IMR-90 (cell line): Measurements from ENCODE around the gene MFGE8. TPM values are rescaled to one million over a fixed set of nuclear protein-coding genes. Genes with fewer than 3 reads are reported as not detected.

Experiments
- ATAC-seq: fragments of 200-7000 bp; cut with Tn5 transposase; 2 replicates; pipeline ENCODE4 v1.9.1; 2020; ENCODE audit warnings: low read depth, mild to moderate bottlenecking, moderate library complexity
- BruUV-seq: library from RNA; stranded (reverse); fragments of 400-500 nt; replicated peaks from 2 replicates; lab custom pipeline; 2021; lab: Mats Ljungman, UMichigan
- CTCF ChIA-PET: fragments of 300-600 bp; formaldehyde crosslinking; extraction: SDS; loops from one replicate; lab custom pipeline; 2021; ENCODE audit warnings: antibody characterized with exemption; lab: Yijun Ruan, JAX
- POLR2A ChIA-PET: fragments of 300-600 bp; sonication (Branson Sonifier 250); formaldehyde crosslinking; loops from one replicate; lab custom pipeline; 2022; ENCODE audit warnings: antibody characterized with exemption; ENCODE audit not compliant: unreplicated experiment; lab: Charles Lee
- DNase-seq: peaks from one replicate; pipeline ENCODE4 v3.0.0; 2013
- H2AFZ ChIP-seq: replicated peaks from 2 replicates; pipeline ENCODE3; 2013; ENCODE audit warnings: low read length, mild to moderate bottlenecking; ENCODE audit not compliant: poor library complexity
- H2AK5ac ChIP-seq: 2 replicates; pipeline ENCODE4 v1.6.1; 2013; ENCODE audit warnings: low read depth, low read length, inconsistent platforms
- H2AK9ac ChIP-seq: replicated peaks from 2 replicates; pipeline ENCODE3; 2013; ENCODE audit warnings: mild to moderate bottlenecking, low read depth, low read length, moderate library complexity; ENCODE audit not compliant: poor library complexity
- H2BK120ac ChIP-seq: 2 replicates; pipeline ENCODE4 v1.6.1; 2013; ENCODE audit warnings: low read depth, low read length, inconsistent platforms
- H2BK15ac ChIP-seq: 3 replicates; pipeline ENCODE4 v1.6.1; 2013; ENCODE audit warnings: low read depth, low read length, inconsistent platforms
- H2BK20ac ChIP-seq: 2 replicates; pipeline ENCODE4 v1.6.1; 2013; ENCODE audit warnings: low read depth, mild to moderate bottlenecking, inconsistent platforms, low read length, moderate library complexity
- H2BK5ac ChIP-seq: 2 replicates; pipeline ENCODE4 v1.6.1; 2013; ENCODE audit warnings: mild to moderate bottlenecking, low read depth, low read length, inconsistent platforms; ENCODE audit not compliant: poor library complexity, severe bottlenecking
- H3K14ac ChIP-seq: replicated peaks from 2 replicates; pipeline ENCODE4 v1.6.1; 2013; ENCODE audit warnings: low read depth, low read length, inconsistent platforms
- H3K18ac ChIP-seq: 2 replicates; pipeline ENCODE4 v1.6.1; 2013; ENCODE audit warnings: low read depth, low read length, control low read depth
- H3K23ac ChIP-seq: 2 replicates; pipeline ENCODE4 v1.6.1; 2013; ENCODE audit warnings: low read depth, low read length, inconsistent platforms
- H3K27ac ChIP-seq: 2 replicates; pipeline ENCODE4 v1.5.1; 2013; ENCODE audit warnings: mild to moderate bottlenecking, control low read depth, low read length; ENCODE audit not compliant: insufficient read depth
- H3K27me3 ChIP-seq: 2 replicates; pipeline ENCODE4 v1.6.1; 2013; ENCODE audit warnings: low read length; ENCODE audit not compliant: control insufficient read depth, insufficient read depth
- H3K36me3 ChIP-seq: 2 replicates; pipeline ENCODE4 v1.6.1; 2013; ENCODE audit warnings: low read length, mixed read lengths; ENCODE audit not compliant: control insufficient read depth, insufficient read depth
- H3K4ac ChIP-seq: 2 replicates; pipeline ENCODE4 v1.6.1; 2013; ENCODE audit warnings: low read depth, low read length, inconsistent platforms
- H3K4me1 ChIP-seq: 2 replicates; pipeline ENCODE4 v1.6.1; 2013; ENCODE audit warnings: low read length, mixed read lengths; ENCODE audit not compliant: control insufficient read depth, insufficient read depth
- H3K4me2 ChIP-seq: 2 replicates; pipeline ENCODE4 v1.6.1; 2013; ENCODE audit warnings: low read depth, mild to moderate bottlenecking, control low read depth, low read length, moderate library complexity
- H3K4me3 ChIP-seq: 2 replicates; pipeline ENCODE4 v1.5.1; 2013; ENCODE audit warnings: low read depth, mild to moderate bottlenecking, control low read depth, low read length, moderate library complexity; ENCODE audit not compliant: insufficient read depth
- H3K56ac ChIP-seq: 2 replicates; pipeline ENCODE4 v1.6.1; 2013; ENCODE audit warnings: low read length, inconsistent platforms; ENCODE audit not compliant: insufficient read depth; ENCODE audit errors: extremely low read depth
- H3K79me1 ChIP-seq, 2 experiments: 2 replicates each; pipeline ENCODE4 v1.6.1; 2013; ENCODE audit warnings: low read length in 2 of 2, inconsistent platforms in 1 of 2, low read depth in 1 of 2
- H3K9ac ChIP-seq: 2 replicates; pipeline ENCODE4 v1.6.1; 2013; ENCODE audit warnings: low read depth, low read length, control low read depth
- H3K9me1 ChIP-seq: 2 replicates; pipeline ENCODE4 v1.6.1; 2013; ENCODE audit warnings: low read length, inconsistent platforms; ENCODE audit not compliant: insufficient read depth
- H3K9me3 ChIP-seq: 2 replicates; pipeline ENCODE4 v1.6.1; 2013; ENCODE audit warnings: low read length; ENCODE audit not compliant: control insufficient read depth, insufficient read depth
- H4K20me1 ChIP-seq: 2 replicates; pipeline ENCODE4 v1.6.1; 2013; ENCODE audit warnings: low read length, inconsistent platforms; ENCODE audit not compliant: insufficient read depth
- H4K5ac ChIP-seq: 2 replicates; pipeline ENCODE4 v1.6.1; 2013; ENCODE audit warnings: mild to moderate bottlenecking, low read depth, low read length, control low read depth
- H4K8ac ChIP-seq, 2 experiments: 2 replicates each; pipeline ENCODE4 v1.6.1; 2013; ENCODE audit warnings: low read depth in 2 of 2, low read length in 2 of 2, control low read depth in 1 of 2, inconsistent platforms in 1 of 2
- H4K91ac ChIP-seq: 2 replicates; pipeline ENCODE4 v1.6.1; 2013; ENCODE audit warnings: low read depth, low read length, inconsistent platforms; ENCODE audit not compliant: insufficient read depth
- CTCF ChIP-seq: conservative IDR thresholded peaks from 2 replicates; pipeline ENCODE4 v1.5.1; 2012; ENCODE audit warnings: mild to moderate bottlenecking, low read depth, low read length, improper control_type of control experiment
- RAD21 ChIP-seq: IDR thresholded peaks from 2 replicates; pipeline ENCODE4 v1.6.1; 2012; ENCODE audit warnings: low read length, improper control_type of control experiment
- RFX5 ChIP-seq: IDR thresholded peaks from 2 replicates; pipeline ENCODE4 v1.8.0; 2012; ENCODE audit warnings: low read depth, mild to moderate bottlenecking, low read length, moderate library complexity
- SMC3 ChIP-seq: fragments of 150-350 bp; IDR thresholded peaks from 2 replicates; pipeline ENCODE4 v1.6.1; 2016; ENCODE audit warnings: low read depth, mild to moderate bottlenecking, antibody characterized with exemption, low read length, moderate library complexity
- WGBS, 2 experiments: methylation state at CpG; one replicate each; pipeline versions ENCODE4 v1.1.5 to v1.1.7; 2013; ENCODE audit warnings: missing lambda C conversion rate in 2 of 2; ENCODE audit not compliant: insufficient read length in 1 of 2; ENCODE audit errors: extremely low coverage in 2 of 2; 5-methylcytosine and 5-hydroxymethylcytosine counted together
- dilution Hi-C: fragments of 300-500 bp; cut with HindIII; formaldehyde crosslinking; loops from one replicate; pipeline ENCODE4 v1.14.3; 2018; ENCODE audit warnings: low sequenced_read_pairs; ENCODE audit not compliant: unreplicated experiment
- in situ Hi-C: fragments of 300-500 bp; cut with MboI; formaldehyde crosslinking; loops from 3 replicates; pipeline ENCODE4 v1.14.3; 2019; ENCODE audit warnings: low sequenced_read_pairs, inconsistent platforms, mixed read lengths
- intact Hi-C: fragments of 100-400 bp; cut with micrococcal nuclease; formaldehyde crosslinking; loops from 2 replicates; pipeline ENCODE4 v1.10.0; 2022
- polyA plus RNA-seq, 3 experiments: library from polyadenylated mRNA; depleted of rRNA; stranded (reverse); fragments of >200 nt; gene quantifications; 2 replicates each; pipeline ENCODE4 v1.2.3, GENCODE V29; 2012; ENCODE audit warnings: low replicate concordance in 1 of 3
- total RNA-seq: library from RNA; depleted of rRNA; stranded (reverse); fragments of >200 nt; gene quantifications from 2 replicates; pipeline ENCODE4 v1.2.3, GENCODE V29; 2012

The MFGE8 gene
- total and polyA plus RNA-seq, 2 of the 4 experiments (the other 2 are of a cell fraction), result 232 to 1,912 TPM

- H3K18ac ChIP-seq, result no peak overlapping the region
- H2AFZ ChIP-seq, result peak overlapping the region; percentile 39
- no peaks in the 10 kb centered on the region for H3K9me3 ChIP-seq
- no peak overlapping the region for H3K27ac ChIP-seq
- no peak overlapping the region for H4K5ac ChIP-seq
- no peak overlapping the region for H3K56ac ChIP-seq
- intact Hi-C loops (no loop called here), in situ Hi-C loops (no loop called here), dilution Hi-C loops (no loop called here)
- H3K27me3 ChIP-seq, result no peaks in the 10 kb centered on the region
- H2BK5ac ChIP-seq, result no peak overlapping the region
- peaks cover 21% of the 10 kb centered on the region for H3K36me3 ChIP-seq
- peak; percentile 35 for DNase-seq
- BruUV-seq, result no TSS peak
- H3K14ac ChIP-seq, result no peak overlapping the region
- TF ChIP-seq RAD21, result peak; percentile 76
- peak; percentile 73 for TF ChIP-seq CTCF
- peak; percentile 60 for TF ChIP-seq SMC3
- TF ChIP-seq RFX5, result no peak
- no peak overlapping the region for H4K8ac ChIP-seq
- ChIA-PET CTCF (interaction anchor here (0.6 to 2.1 kb wide), 5 partner anchors 14 to 164 kb away, joined by 3 to 10 read pairs (median 3); no protein-coding TSS in a partner anchor), POLR2A (no interaction called here)
- H3K4me2 ChIP-seq, result no peak overlapping the region
- no peak overlapping the region for H3K23ac ChIP-seq
- no peak overlapping the region for H4K91ac ChIP-seq
- H2AK9ac ChIP-seq, result no peak overlapping the region
- whole genome bisulfite sequencing, 2 experiments, result 76% methylated on average over 11 of the region's 18 CpGs; no CpG with 5 or more reads in 1 of the 2 experiments
- peaks cover 4% of the 10 kb centered on the region for H3K4me1 ChIP-seq
- H2AK5ac ChIP-seq, result no peak overlapping the region
- peak; percentile 76 for ATAC-seq
- no peak overlapping the region for H2BK15ac ChIP-seq
- H3K79me1 ChIP-seq, result no peaks in the 10 kb centered on the region; a peak in 1 of 4 replicates
- no peak overlapping the region for H2BK20ac ChIP-seq
- no peak overlapping the region for H3K4me3 ChIP-seq
- H3K4ac ChIP-seq, result no peak overlapping the region
- no peak overlapping the region for H2BK120ac ChIP-seq
- H3K9me1 ChIP-seq, result peaks cover 7% of the 10 kb centered on the region; the same call in 1 of the 2 replicates
- no peak overlapping the region for H3K9ac ChIP-seq
- no peaks in the 10 kb centered on the region for H4K20me1 ChIP-seq
These were observed 34.4 kb downstream of the MFGE8 start for GRCh38 chr15:88878720-88879184.
